Erythroblast (primary cell): ENCODE results near the gene AMH.

Source experiments
- GATA1 ChIP-seq: IDR thresholded peaks from 2 replicates; pipeline ENCODE4 v1.6.1; 2011; ENCODE audit warnings: low read depth, mild to moderate bottlenecking, control low read depth, low read length, moderate library complexity
- POLR2A ChIP-seq: IDR thresholded peaks from 2 replicates; pipeline ENCODE4 v1.6.1; 2011; ENCODE audit warnings: mild to moderate bottlenecking, low read length

DNA sequence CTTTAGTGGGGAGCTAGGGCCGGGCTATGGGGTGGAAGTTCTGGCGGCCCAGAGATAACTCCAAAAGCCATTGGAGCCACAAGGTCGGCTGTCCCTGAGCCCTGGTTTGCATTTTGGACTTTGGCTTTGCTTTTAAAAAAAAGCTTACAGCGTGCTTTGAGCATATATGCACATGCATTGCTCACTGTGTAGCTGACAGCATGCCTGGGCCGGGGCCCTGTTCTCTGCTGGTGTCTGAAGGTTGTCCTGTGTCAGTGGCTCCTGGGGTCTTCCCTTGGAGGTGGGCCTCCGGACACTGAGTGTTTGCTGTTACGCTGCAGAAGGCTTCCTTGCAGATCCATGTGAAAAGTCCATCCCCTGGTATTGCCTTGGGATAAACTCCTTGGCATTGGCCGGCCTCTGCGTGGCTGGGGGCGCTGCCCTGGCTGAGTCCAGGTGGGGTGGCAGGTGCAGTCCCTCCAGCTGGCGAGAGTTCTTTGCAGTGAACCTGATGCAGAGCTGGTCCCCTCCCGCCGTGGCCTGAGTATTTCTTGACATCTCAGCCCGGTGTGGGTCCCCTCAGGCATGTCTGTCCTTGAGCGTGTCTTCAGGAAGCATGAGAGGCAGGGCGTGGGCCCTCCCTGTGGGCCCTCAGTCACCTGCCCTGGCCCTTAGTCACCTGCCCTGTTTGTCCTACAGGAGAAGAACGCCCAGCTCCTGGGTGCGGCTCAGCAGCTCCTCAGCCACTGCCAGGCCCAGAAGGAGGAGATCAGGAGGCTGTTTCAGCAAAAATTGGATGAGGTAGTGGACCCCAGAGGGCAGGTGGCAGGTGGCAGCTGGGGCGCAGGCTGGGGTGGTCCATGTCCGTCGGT, 36.0 kb upstream of the AMH start:
- TF ChIP-seq POLR2A = no peak
- TF ChIP-seq GATA1 = no peak
